ENCODE results near the gene CUBN.
"Not testable (repeated sequence)": the region's sequence is repeated elsewhere in the genome, so short reads cannot be mapped to it uniquely, and the experiment has no call there.

Gene CUBN

DNA sequence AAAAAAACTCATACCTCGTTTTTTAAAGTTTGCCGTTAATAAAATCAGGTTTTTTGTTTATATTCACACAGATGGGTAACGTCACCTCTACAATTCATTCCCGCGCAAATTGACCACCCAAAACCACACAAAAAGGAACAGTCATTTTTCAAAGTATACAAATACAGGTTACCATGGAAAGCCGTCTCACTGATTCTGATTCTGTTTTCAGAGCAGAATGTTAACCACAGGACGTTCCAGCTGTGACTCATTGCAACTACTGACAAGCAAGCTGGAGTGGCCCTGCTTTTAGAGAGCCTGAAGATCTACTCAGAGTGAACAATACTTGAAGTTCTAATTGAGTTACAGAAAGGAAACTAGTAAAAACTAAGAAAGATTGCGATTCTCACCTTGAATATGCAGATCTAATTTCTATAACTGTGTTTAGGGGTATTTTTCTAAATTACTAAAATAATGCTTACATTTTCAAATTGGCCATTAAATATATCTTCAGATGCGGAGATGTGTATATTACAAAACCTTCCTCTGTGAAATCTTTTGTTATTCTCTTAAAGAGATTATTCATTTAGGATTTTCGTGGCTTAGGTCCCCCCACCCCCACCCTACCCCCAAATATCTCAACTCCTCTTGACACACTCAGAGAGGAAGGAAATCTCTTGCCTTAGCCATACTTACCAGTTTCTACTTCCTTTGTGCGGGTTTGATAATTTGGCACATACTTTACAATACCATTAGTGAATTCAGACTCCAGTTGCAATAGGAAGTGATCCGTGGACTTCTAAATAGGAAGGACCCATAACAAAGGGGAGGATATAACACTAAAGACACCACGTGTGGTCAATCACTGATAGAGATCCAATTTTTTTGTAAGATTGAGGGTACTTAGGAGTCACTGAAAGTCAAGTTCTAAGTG lies 106.0 kb downstream of the CUBN start:
- no peaks in the 10 kb centered on the region for H3K36me3 ChIP-seq (ENCODE audit: insufficient read depth, low read length)
- H3K9me3 ChIP-seq (ENCODE audit: control insufficient read depth, insufficient read depth, low read length), result no peaks in the 10 kb centered on the region
- H3K4me1 ChIP-seq (ENCODE audit: insufficient read depth, low read length), result peaks cover 20% of the 10 kb centered on the region
- no peak overlapping the region for H3K9ac ChIP-seq (ENCODE audit: low read depth, low read length)

DNA sequence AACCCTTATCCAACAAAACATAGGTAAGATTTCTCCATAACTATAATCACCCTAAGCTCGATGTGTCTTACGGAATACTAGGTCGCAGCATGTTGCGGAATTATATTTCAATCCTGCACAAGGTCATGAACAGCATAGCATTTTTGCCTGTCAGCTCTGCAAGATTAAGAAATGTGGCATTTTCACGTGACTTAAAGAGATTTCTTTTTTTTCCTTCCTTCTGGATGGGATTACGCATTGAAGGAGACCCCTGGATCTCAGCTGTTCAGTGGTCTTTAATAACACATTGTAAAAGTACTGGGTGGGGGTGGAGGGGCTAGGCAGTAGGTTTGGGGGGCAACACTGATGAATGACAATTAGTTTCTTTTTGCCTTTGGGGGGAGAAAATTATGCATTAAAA lies 106.7 kb downstream of the CUBN start:
- H3K9ac ChIP-seq (ENCODE audit: low read depth, low read length), result 0 out of 2 replicates have a peak overlapping the region, but pooled peaks have one; percentile 11
- H3K9me3 ChIP-seq (ENCODE audit: control insufficient read depth, insufficient read depth, low read length), result no peaks in the 10 kb centered on the region
- H3K4me1 ChIP-seq (ENCODE audit: insufficient read depth, low read length), result peaks cover 20% of the 10 kb centered on the region
- H3K36me3 ChIP-seq (ENCODE audit: insufficient read depth, low read length), result no peaks in the 10 kb centered on the region

DNA sequence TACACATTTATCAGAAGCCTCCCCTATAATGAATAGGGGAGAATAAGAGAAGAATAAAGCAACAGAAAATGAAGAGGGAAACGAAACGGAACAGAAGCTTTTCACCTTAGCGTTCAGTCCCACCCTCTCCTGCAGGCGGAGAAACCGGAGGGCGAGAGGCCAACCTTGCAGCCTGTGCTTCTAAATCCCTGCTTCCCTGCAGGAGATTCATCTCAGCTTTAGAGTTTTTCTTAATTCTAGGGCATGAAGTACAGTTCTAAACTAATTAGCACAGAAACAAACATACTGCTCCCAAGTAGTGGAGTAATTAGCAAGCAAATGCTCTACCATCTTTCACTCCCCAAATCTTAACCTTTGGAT lies 107.2 kb downstream of the CUBN start:
- Histone ChIP-seq H3K9ac (ENCODE audit: low read depth, low read length) (0 out of 2 replicates have a peak overlapping the region, but pooled peaks have one; percentile 11), H3K4me1 (ENCODE audit: insufficient read depth, low read length) (peaks cover 20% of the 10 kb centered on the region)

DNA sequence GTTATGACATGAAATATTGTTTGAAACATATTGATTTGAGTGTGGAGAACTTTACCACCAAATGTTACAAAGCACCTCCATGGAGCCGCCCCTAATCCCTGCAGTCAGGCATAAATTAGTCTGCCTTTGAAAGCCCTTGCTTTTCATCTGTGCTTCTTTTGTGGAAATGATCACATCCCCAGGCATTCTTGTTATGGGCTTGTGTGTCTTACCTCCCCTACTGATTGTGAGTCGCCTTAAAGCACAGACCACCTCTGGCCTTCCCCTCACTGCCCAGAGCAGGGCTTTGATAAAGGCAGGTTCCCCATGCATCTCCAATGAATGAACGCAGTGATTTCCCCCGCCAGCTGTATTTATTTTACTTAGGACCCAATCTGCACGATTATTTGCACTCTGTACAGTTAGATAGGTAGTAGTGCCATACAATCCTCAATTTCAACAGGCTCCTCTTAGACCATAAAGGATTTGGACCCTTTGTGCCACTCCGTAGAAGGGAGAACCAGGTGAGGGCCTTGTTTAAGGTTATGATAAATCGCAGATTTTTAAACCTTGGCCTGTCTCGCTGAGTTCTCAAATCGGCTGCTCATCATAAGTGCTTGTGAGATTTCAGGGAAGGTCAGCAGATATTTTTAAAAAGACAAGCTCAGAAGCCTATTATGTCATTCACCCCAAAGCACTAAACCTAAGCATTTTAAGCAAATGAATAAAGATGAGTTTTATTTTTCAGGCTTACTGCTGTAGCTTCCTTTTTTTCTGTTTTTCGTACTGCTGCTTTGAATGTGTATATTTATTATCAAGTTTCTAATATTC lies 107.8 kb downstream of the CUBN start:
- H3K9me3 ChIP-seq (ENCODE audit: control insufficient read depth, insufficient read depth, low read length), result no peaks in the 10 kb centered on the region
- H3K4me1 ChIP-seq (ENCODE audit: insufficient read depth, low read length), result peaks cover 20% of the 10 kb centered on the region
- no peaks in the 10 kb centered on the region for H3K36me3 ChIP-seq (ENCODE audit: insufficient read depth, low read length)
- H3K9ac ChIP-seq (ENCODE audit: low read depth, low read length), result no peak overlapping the region

More for the DNA sequence above, 107.2 kb downstream of the CUBN start:
- H3K36me3 ChIP-seq (ENCODE audit: insufficient read depth, low read length), result no peaks in the 10 kb centered on the region
- no peaks in the 10 kb centered on the region for H3K9me3 ChIP-seq (ENCODE audit: control insufficient read depth, insufficient read depth, low read length)

DNA sequence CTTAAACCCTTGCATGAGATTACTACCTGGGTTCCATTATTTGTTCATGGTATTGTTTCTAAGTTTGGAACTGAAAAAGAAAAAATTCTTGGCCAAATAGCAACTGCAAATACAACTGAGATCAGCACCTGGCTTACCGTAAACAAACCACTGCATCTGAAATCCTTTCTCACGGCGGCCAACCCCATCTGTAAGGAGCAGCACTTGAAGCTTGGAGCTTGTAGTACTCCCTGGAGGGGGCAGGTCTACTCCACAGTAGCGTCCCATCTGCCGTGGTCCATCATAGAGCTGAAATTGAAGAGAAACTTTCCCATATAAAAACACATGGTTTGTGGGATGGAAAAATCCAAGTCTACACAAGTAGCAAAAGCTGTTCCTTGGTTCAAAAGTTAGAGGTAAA lies 109.9 kb downstream of the CUBN start:
- H3K9ac ChIP-seq (ENCODE audit: low read depth, low read length), result no peak overlapping the region
- H3K9me3 ChIP-seq (ENCODE audit: control insufficient read depth, insufficient read depth, low read length), result no peaks in the 10 kb centered on the region
- no peaks in the 10 kb centered on the region for H3K36me3 ChIP-seq (ENCODE audit: insufficient read depth, low read length)
- H3K4me1 ChIP-seq (ENCODE audit: insufficient read depth, low read length), result peaks cover 20% of the 10 kb centered on the region

DNA sequence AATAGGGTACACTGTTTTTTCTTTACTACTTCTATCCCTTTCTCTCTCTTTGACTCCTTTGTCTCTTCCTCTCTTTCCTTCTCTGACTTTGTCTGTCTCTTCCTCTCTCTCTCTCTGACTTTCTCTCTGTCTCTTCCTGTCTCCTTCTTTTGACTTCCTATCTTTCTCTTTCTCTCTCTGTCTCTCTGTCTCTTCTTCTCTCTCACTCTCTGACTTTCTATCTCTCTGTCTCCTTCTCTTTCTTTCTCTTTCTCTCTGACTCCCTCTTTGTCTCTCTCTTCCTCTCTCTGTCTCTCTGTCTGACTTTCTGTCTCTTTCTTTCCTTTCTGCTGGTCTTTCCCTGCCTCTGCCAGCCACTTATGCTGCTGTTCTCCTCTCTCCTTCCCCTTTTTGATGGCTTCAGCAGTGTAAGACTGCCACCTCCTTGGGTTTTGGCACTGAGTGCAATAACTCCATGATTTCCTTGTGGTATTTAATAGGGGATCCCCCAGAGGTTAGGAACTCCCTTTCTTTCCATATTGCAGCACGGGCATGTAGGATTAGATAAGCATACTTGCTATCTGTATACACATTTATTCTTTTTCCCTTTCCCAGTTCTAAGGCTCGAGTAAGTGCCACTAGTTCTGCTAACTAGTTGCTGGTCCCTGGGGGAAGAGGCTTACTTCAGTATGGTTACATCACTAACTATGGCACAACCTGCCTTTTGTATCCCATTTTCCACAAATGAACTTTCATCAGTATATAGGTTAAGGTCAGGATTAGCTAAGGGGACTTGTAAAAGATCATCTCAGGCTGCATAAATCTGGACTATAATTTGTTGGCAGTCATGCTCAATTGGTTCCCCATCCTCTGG lies 116.3 kb downstream of the CUBN start:
- H3K4me1 ChIP-seq (ENCODE audit: insufficient read depth, low read length); H3K36me3 ChIP-seq (ENCODE audit: insufficient read depth, low read length); H3K9ac ChIP-seq (ENCODE audit: low read depth, low read length); H3K9me3 ChIP-seq (ENCODE audit: control insufficient read depth, insufficient read depth, low read length): not testable (repeated sequence)

DNA sequence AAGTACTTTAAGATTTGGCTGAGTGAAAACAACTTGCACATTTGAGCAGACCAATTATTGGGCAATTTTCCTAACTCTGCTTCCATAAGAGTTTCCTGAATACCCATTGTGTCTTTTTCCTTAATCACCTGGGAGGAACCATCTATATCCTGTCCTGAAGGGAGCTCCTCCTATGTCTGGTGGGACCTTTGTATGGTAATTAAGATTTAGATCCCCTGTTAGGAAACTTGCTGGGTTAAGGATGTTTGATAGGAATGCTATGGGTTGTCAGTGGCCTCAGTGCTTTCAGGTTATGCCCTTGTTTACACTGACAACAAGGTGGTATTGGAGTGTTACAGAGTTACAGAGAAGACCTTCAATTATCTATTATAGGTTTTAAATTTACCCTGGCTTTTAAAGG lies 116.9 kb downstream of the CUBN start:
- not testable (repeated sequence) for H3K36me3 ChIP-seq (ENCODE audit: insufficient read depth, low read length); H3K9ac ChIP-seq (ENCODE audit: low read depth, low read length); H3K4me1 ChIP-seq (ENCODE audit: insufficient read depth, low read length); H3K9me3 ChIP-seq (ENCODE audit: control insufficient read depth, insufficient read depth, low read length)

DNA sequence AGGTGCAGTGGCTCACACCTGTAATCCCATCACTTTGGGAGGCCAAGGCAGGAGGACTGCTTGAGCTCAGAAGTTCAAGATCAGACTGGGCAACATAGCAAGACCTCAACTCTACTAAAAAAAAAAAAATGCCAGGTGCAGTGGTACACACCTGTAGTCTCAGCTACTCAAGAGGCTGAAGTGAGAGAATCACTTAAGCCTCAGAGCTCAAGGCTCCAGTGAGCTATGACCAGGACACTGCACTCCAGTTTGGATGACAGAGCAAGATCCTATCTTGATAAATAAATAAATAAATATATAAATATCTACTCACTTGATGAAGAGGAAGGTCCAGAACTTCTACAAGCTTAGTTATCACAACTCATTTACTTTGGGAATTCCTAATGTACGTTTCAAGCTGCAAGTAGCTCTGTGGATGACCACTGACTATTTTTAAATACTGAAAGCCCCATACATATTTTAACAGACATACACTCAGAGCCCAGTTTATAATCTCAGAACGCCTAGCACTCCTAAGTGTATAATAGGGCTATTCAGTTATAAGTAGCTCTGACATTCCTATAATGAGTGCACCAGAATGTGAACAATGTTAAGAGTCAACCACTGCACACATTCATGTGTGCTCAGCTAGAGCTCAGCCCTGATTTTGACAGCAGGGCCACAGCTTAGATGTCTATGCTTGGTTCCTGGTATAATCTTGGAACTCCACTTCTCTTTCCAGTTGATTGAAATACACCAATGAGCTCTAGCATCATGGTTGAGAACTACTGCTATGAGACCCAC lies 119.1 kb downstream of the CUBN start:
- no peak overlapping the region for H3K9ac ChIP-seq (ENCODE audit: low read depth, low read length)
- peaks cover 2% of the 10 kb centered on the region; the same call in 1 of the 2 replicates for H3K9me3 ChIP-seq (ENCODE audit: control insufficient read depth, insufficient read depth, low read length)
- H3K4me1 ChIP-seq (ENCODE audit: insufficient read depth, low read length), result 0 out of 2 replicates have a peak, but pooled peaks cover 3% of the 10 kb centered on the region
- no peaks in the 10 kb centered on the region for H3K36me3 ChIP-seq (ENCODE audit: insufficient read depth, low read length)

DNA sequence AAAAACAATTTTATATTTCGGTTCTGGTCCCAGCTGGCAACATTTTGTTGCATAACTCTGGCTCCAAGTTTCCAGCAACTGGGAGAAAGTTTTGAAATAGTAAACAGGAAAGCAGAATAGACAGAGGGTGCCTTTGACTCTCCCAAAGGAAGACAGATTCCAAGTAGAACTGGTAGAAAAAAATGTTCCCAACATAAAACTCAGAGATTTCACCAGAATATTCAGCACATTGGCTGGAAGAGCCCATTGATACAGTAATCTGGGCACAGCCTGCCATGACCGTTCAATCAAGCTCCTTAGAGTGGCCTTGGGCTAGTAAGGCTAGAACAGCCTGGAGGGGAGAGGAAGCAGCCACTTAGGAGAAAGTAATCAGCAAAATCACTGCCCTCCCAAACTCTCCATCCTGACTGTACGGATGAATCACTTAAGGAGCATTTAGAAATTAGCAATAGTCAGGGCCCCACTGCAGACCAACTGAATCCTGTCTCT lies 120.4 kb downstream of the CUBN start:
- Histone ChIP-seq H3K4me1 (ENCODE audit: insufficient read depth, low read length) (0 out of 2 replicates have a peak, but pooled peaks cover 3% of the 10 kb centered on the region), H3K9ac (ENCODE audit: low read depth, low read length) (no peak overlapping the region), H3K9me3 (ENCODE audit: control insufficient read depth, insufficient read depth, low read length) (peaks cover 4% of the 10 kb centered on the region; the same call in 1 of the 2 replicates), H3K36me3 (ENCODE audit: insufficient read depth, low read length) (no peaks in the 10 kb centered on the region; the same call in 1 of the 2 replicates)

DNA sequence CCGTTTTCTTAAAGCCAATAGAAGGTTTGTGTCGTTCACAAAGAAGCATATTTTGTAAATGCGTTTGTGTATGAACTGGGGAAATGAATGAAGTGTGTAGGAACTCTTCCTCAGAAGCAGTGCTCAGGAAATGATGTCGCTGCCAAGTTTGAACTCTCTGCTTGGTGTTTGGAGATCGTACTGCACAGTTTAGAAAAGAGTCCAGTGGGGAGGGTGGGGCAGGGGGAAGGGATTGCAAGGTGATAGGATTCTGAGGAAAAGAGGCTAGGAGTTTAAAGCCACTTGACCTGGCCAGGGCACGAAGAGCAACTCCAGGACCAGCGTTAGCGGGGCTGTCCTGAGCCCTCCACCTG lies 122.2 kb downstream of the CUBN start:
- H3K36me3 ChIP-seq (ENCODE audit: insufficient read depth, low read length), result no peaks in the 10 kb centered on the region; the same call in 1 of the 2 replicates
- peaks cover 4% of the 10 kb centered on the region; the same call in 1 of the 2 replicates for H3K9me3 ChIP-seq (ENCODE audit: control insufficient read depth, insufficient read depth, low read length)
- H3K9ac ChIP-seq (ENCODE audit: low read depth, low read length), result no peak overlapping the region
- H3K4me1 ChIP-seq (ENCODE audit: insufficient read depth, low read length), result 0 out of 2 replicates have a peak, but pooled peaks cover 3% of the 10 kb centered on the region

DNA sequence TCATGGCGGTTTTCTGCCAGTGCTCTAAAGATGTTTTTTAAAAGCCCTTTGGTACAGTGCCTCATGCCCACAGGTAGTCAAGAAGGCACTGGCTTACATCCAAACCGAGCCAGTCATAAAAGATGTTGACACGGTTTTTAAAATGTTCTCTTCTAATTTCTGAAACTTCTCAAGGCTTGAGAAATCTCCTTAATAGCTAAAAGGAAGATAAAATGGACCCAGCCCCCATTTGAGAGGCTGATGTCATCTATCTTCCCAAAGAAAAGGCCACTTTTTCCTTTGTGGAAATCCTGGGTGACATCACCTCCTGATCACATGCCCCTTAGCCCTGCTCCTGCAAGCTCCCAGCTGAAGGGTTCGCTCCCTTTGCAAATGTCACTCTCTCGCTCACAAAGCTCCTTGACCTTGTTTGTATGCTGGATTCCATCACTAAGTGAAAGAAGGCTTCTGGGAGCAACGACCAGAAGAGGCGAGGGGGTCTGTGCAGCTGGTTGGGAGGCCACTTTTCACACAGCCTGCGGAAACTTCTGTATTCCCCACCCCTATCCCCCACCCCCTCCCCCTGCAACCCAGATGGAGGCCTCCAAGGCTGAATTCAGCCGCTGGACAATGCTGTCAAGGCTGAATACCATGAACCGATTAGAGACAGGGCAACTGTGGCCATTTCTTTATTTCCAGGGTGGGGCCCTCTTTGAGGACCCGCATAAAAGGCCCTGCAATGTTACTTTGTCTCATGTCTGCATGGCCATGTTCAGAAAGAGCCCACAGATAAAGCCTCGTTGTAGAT lies 122.8 kb downstream of the CUBN start:
- H3K36me3 ChIP-seq (ENCODE audit: insufficient read depth, low read length), result no peaks in the 10 kb centered on the region; the same call in 1 of the 2 replicates

DNA sequence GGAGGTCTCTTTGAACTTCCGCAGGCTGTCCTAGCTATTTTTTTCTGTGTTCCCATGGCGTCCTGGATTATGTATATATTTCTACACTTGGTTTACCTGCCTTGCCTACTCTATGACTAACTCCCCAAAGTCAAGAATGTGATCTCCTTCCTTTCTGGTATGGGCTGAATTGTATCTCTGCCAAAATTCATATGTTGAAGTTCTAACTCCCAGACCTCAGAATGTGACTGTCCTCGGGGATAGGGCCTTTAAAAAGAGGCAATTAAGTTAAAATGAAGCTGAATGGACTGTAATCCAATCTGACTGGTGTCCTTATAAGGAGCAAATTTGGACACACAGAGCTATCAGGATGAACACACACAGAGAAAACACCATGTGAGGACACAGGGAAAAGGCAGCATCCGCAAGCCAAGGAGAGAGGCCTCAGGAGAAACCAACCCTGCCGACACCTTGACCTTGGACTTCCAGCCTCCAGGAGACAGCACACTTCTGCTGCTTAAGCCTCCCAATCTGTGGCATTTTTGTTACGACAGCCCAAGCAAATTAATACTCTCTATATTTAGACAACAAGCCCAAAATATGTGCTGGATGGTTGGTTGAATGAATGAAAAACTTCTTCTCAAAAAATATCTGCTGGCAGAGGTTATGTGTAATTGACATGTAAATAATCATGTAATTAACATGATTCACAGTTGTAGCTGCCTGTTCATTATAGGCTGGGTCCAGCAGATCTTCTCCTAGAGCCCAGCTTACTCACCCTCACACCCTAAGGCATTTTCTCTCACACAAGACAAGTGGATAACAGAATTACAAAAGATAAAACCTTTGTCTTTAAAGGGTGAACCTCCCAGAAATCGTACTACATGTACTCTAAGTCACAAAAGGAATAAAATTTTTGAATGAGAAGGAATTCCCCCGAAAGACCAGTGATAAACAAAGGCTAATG lies 123.7 kb downstream of the CUBN start:
- Histone ChIP-seq H3K9ac (ENCODE audit: low read depth, low read length) (no peak overlapping the region), H3K4me1 (ENCODE audit: insufficient read depth, low read length) (0 out of 2 replicates have a peak, but pooled peaks cover 3% of the 10 kb centered on the region), H3K9me3 (ENCODE audit: control insufficient read depth, insufficient read depth, low read length) (peaks cover 4% of the 10 kb centered on the region; the same call in 1 of the 2 replicates), H3K36me3 (ENCODE audit: insufficient read depth, low read length) (no peaks in the 10 kb centered on the region; the same call in 1 of the 2 replicates)

More for the DNA sequence above, 122.8 kb downstream of the CUBN start:
- Histone ChIP-seq H3K9me3 (ENCODE audit: control insufficient read depth, insufficient read depth, low read length) (peaks cover 4% of the 10 kb centered on the region; the same call in 1 of the 2 replicates), H3K9ac (ENCODE audit: low read depth, low read length) (no peak overlapping the region), H3K4me1 (ENCODE audit: insufficient read depth, low read length) (0 out of 2 replicates have a peak, but pooled peaks cover 3% of the 10 kb centered on the region)

Measured in ES-I3 (cell line).